ENCODE results near the gene HNRNPC. TPM values are rescaled to one million over a fixed set of nuclear protein-coding genes. Genes with fewer than 3 reads are reported as not detected.
"Not testable (repeated sequence)": the region's sequence is repeated elsewhere in the genome, so short reads cannot be mapped to it uniquely, and the experiment has no call there.

Gene HNRNPC
- total RNA-seq, 1 donor from 2014 or later: 601 TPM

DNA sequence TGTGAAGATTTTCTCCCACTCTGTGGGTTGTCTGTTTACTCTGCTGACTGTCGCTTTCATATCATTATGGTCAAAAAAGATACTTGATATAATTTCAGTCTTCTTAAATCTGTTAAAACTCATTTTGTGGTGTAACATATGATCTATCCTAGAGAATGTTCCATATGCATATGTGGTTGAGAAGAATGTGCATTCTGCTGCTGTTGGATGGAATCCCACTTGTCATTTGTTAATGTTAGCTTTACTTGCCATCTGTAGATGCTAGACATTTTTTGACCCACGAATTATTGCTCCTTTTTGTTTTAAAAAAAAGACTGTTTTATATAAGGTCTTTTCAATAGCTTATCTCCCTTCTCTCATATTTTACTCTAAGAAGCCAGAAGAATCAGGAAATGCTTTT, 87.1 kb downstream of the HNRNPC start:
- Mint-ChIP-seq H3K4me1 (ENCODE audit: unreplicated experiment) (no peaks in the 10 kb centered on the region), H3K4me3 (ENCODE audit: unreplicated experiment) (no peak overlapping the region), H3K27ac (ENCODE audit: unreplicated experiment) (no peak overlapping the region), H3K9me3 (ENCODE audit: unreplicated experiment) (no peaks in the 10 kb centered on the region), H3K27me3 (ENCODE audit: unreplicated experiment) (no peaks in the 10 kb centered on the region), H3K36me3 (ENCODE audit: low read depth, unreplicated experiment) (no peaks in the 10 kb centered on the region)
- no peak for DNase-seq (ENCODE audit: low spot score)
- TF ChIP-seq, protein P1, sequence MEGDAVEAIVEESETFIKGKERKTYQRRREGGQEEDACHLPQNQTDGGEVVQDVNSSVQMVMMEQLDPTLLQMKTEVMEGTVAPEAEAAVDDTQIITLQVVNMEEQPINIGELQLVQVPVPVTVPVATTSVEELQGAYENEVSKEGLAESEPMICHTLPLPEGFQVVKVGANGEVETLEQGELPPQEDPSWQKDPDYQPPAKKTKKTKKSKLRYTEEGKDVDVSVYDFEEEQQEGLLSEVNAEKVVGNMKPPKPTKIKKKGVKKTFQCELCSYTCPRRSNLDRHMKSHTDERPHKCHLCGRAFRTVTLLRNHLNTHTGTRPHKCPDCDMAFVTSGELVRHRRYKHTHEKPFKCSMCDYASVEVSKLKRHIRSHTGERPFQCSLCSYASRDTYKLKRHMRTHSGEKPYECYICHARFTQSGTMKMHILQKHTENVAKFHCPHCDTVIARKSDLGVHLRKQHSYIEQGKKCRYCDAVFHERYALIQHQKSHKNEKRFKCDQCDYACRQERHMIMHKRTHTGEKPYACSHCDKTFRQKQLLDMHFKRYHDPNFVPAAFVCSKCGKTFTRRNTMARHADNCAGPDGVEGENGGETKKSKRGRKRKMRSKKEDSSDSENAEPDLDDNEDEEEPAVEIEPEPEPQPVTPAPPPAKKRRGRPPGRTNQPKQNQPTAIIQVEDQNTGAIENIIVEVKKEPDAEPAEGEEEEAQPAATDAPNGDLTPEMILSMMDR (IDR thresholded peaks at IDR 0.05; ENCODE audit: unreplicated experiment): no peak

DNA sequence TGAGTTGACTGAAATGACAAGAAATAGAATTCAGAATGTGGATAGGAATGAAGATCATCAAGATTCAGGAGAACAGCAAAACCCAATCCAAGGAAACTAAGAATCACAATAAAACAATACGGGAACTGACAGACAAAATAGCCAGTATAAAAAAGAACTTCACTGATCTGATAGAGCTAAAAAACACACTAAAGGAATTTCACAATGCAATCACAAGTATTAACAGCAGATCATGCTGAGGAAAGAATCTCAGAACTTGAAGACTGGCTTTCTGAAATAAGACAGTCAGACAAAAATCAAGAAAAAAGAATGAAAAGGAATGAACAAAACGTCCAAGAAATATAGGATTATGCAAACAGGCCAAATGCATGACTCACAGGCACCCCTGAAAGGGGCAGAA, 98.1 kb downstream of the HNRNPC start:
- Mint-ChIP-seq H3K4me1 (ENCODE audit: unreplicated experiment) (peaks cover 2% of the 10 kb centered on the region), H3K27ac (ENCODE audit: unreplicated experiment) (no peak overlapping the region), H3K9me3 (ENCODE audit: unreplicated experiment) (peaks cover 6% of the 10 kb centered on the region), H3K27me3 (ENCODE audit: unreplicated experiment) (peaks cover 1% of the 10 kb centered on the region), H3K4me3 (ENCODE audit: unreplicated experiment) (no peak overlapping the region), H3K36me3 (ENCODE audit: low read depth, unreplicated experiment) (no peaks in the 10 kb centered on the region)
- TF ChIP-seq, protein P1 (IDR thresholded peaks at IDR 0.05; ENCODE audit: unreplicated experiment): no peak
- DNase-seq (ENCODE audit: low spot score): no peak

DNA sequence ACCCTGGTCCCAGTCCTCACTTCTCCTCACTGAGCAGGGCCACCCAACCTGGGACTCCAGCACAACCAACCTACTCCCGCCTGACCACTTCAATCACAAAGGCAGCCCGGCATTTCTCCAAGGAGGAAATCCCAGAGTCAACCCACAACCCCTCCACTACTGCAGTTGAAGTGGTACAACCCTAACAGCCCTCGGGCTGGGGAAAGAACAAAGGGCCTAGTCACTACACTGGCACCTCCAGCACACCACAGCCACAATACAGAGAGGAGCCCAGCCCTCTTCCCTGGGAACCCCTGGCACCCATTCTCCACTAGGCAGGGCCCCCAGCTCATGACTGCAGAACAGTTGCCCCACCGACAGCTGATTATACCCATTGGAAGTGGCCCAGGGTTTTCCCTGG, 99.7 kb downstream of the HNRNPC start:
- Mint-ChIP-seq H3K36me3 (ENCODE audit: low read depth, unreplicated experiment) (no peaks in the 10 kb centered on the region), H3K4me3 (ENCODE audit: unreplicated experiment) (no peak overlapping the region), H3K4me1 (ENCODE audit: unreplicated experiment) (peaks cover 2% of the 10 kb centered on the region), H3K27ac (ENCODE audit: unreplicated experiment) (no peak overlapping the region), H3K9me3 (ENCODE audit: unreplicated experiment) (peaks cover 6% of the 10 kb centered on the region), H3K27me3 (ENCODE audit: unreplicated experiment) (peaks cover 1% of the 10 kb centered on the region)
- DNase-seq (ENCODE audit: low spot score): no peak
- TF ChIP-seq, protein P1 (IDR thresholded peaks at IDR 0.05; ENCODE audit: unreplicated experiment): no peak

DNA sequence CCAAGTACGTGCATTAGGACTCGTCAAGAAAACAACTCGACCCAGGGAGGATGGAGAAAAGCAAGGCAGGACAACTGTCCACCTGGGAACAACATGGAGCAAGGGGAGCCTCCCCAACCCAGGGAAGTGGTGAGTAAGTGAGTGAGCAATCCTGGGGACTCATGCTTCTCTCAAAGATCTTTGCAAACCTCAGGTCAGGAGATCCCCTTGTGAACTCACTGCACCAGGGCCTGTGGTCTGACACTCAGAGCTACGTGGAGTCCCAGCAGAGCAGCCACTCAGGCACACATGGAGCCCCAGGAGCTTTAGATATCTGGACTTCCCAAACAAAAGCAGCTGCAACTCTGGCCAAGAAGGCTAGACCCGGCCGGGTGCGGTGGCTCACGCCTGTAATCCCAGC, 101.2 kb downstream of the HNRNPC start:
- DNase-seq (ENCODE audit: low spot score): no peak
- H3K4me3 Mint-ChIP-seq (ENCODE audit: unreplicated experiment): no peak overlapping the region
- H3K27me3 Mint-ChIP-seq (ENCODE audit: unreplicated experiment): peaks cover 1% of the 10 kb centered on the region
- H3K9me3 Mint-ChIP-seq (ENCODE audit: unreplicated experiment): peaks cover 6% of the 10 kb centered on the region
- H3K4me1 Mint-ChIP-seq (ENCODE audit: unreplicated experiment): no peaks in the 10 kb centered on the region
- no peak overlapping the region for H3K27ac Mint-ChIP-seq (ENCODE audit: unreplicated experiment)
- TF ChIP-seq, protein P1 (IDR thresholded peaks at IDR 0.05; ENCODE audit: unreplicated experiment): no peak
- no peaks in the 10 kb centered on the region for H3K36me3 Mint-ChIP-seq (ENCODE audit: low read depth, unreplicated experiment)

DNA sequence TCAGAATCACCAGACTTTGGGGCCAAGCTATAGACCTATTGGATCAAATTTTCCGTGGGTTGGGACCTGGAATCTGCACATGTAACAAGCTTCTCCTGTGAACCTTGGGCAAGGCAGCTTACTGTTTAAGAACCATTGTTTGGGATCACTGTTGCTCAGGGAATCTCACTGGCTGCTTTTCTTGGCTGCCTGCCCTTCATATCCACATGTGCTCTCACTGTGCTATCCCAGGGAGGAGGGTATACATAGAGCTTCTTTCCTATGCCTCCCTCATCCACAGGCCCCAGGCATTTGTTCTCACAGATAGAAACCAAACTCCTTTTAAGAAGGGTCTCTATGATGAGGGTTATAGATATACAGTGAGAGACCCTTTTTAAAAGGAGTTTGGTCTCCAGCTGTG, 103.6 kb downstream of the HNRNPC start:
- H3K27me3 Mint-ChIP-seq (ENCODE audit: unreplicated experiment); DNase-seq (ENCODE audit: low spot score); H3K9me3 Mint-ChIP-seq (ENCODE audit: unreplicated experiment); H3K4me3 Mint-ChIP-seq (ENCODE audit: unreplicated experiment); H3K36me3 Mint-ChIP-seq (ENCODE audit: low read depth, unreplicated experiment); H3K27ac Mint-ChIP-seq (ENCODE audit: unreplicated experiment); H3K4me1 Mint-ChIP-seq (ENCODE audit: unreplicated experiment): not testable (repeated sequence)

DNA sequence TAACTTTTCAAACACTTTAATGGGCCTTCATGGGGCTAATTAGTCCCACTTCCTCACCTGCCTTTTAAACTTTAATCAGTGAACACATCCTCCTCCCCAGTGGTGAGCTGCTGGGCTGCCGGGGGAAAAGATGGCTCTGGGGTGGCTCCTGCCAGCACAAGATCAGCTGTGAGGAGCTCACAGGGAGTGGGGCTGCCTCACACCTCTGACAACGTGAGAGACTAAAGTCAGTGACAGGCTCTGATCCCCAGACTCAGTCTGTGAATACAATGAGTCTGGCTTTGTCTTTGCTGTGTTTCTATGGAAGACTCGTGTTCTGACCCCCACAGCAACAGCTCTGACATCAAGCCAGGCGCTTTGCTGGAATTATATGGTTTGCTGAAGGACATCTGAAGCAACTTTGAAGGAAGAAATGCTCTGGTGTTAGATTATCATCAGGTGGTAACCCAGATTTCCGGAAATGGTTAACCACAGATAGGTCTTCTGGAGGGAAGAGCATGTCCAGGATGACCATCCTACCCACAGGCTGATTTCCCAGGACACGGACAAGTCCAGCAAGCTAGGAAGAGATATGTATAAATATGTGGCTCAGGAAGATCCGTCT, 104.1 kb downstream of the HNRNPC start:
- H3K27me3 Mint-ChIP-seq (ENCODE audit: unreplicated experiment); H3K27ac Mint-ChIP-seq (ENCODE audit: unreplicated experiment); H3K4me3 Mint-ChIP-seq (ENCODE audit: unreplicated experiment); H3K36me3 Mint-ChIP-seq (ENCODE audit: low read depth, unreplicated experiment); H3K4me1 Mint-ChIP-seq (ENCODE audit: unreplicated experiment); H3K9me3 Mint-ChIP-seq (ENCODE audit: unreplicated experiment); DNase-seq (ENCODE audit: low spot score): not testable (repeated sequence)

Measured in endothelial cell (in vitro differentiated cells).